HG02973 (cell line): ENCODE results near the gene KIAA0930.
A peak's percentile ranks its signal among the peaks of the same experiment; 100 is the strongest.

Source experiments
- ATAC-seq: cut with Tn5 transposase; IDR thresholded peaks from one replicate; pipeline ENCODE4 v1.9.1; 2021; ENCODE audit warnings: moderate library complexity; ENCODE audit not compliant: unreplicated experiment

The KIAA0930 gene

DNA sequence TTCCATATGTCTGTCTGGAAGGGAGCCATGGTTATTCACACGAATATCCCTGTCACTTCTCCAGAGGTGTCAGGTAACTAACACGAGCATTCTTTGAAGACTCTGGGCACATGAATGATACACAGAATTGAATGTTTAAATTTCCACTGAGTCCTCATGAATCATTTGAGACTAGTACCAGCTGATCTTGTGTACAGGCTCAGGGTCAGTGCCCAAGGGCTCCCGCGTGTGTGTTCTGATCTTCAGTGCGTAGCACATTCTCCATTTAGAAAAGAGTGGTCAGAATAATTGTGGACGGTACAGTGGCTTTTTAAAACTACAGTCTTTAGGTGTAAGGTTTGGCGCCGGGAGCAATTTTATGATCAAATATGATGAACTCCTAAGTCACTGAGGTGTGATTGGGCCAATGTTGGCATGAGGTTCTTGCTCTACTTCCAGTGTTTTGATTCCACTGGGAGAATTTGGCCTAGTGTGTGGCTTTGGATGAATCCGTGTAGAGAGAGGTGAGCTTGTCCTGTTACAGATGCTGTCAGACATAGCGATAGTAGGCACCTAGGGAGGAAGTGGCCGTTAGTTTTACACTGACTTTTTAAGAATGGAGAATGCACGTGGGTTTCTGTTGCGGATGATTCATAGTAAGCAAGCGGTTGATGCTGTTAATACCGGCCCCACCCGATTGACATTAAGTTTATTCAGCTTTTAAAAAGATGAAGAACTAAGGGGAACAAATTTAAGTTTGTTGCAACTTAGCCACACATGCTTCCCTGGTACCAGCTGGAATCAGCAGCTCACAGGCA, 54.8 kb downstream of the KIAA0930 start:
- no peak for ATAC-seq

DNA sequence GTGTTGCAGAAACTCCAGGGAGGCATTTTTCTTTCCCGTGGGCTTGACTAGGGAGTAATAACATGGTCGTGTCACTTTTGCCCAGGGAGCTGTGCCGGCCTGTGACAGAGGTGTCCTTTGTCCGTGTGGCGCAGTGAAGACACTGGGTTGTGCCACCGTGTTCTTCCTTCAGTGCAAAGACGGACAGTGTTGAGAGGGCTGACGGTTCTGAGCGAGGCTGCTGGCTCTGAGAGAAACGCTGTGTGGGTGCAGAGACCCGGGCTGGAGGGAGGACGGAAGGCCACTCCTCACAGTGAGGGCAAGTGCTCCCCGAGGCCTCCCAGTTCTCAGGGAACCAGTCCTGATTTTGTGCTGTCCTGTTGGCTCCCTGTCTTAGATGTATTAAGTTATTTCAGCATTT, 56.7 kb downstream of the KIAA0930 start:
- ATAC-seq: no peak

DNA sequence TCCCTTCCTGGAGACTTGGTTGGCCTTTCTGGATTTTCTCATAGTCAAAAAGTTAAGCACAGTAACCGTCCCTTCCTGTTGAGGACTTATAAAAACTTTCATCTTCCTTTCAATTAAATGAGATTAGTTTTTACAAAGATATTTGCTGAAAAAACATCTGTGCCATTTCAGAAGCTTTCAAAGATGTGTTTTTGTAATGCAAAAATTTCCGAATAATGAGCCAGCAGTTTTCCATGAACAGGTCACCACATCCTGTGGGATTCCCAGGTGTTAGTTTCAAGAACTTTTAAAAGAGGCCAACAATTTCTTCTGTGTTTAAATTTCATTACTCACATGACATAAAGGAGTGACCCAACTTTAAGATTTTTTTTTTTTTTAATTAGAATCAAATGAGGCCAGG, 58.9 kb downstream of the KIAA0930 start:
- no peak for ATAC-seq

- ATAC-seq: no peak
Measured at GRCh38 chr22:45181240-45181639, 59.5 kb downstream of the KIAA0930 start.

DNA sequence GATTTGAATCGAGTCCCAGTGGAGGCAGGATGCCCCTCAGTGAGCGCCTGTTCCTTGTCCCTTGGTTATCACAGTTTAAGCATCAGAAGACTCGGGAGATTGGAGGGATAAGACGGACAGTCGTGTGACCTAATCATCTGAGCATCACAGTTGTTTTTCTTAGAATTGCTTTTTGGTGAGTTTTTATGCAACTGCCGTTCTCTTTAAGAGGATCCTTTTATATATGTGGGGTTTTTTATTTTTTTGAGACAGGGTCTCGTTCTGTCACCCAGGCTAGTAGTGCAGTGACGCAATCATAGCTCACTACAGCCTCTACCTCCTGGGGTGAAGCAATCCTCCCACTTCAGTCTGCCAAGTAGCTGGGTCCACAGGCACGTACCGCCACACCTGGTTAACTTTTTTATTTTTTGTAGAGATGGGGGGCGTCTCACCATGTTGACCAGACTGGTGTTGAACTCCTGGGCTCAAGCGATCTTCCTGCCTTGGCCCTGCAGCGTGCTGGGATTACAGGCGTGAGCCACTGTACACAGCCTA, 60.5 kb downstream of the KIAA0930 start:
- ATAC-seq: no peak

GRCh38 chr22:45179276-45180049, 61.2 kb downstream of the KIAA0930 start:
- ATAC-seq: no peak

- no peak for ATAC-seq
Measured at GRCh38 chr22:45172881-45173585, 67.7 kb downstream of the KIAA0930 start.

DNA sequence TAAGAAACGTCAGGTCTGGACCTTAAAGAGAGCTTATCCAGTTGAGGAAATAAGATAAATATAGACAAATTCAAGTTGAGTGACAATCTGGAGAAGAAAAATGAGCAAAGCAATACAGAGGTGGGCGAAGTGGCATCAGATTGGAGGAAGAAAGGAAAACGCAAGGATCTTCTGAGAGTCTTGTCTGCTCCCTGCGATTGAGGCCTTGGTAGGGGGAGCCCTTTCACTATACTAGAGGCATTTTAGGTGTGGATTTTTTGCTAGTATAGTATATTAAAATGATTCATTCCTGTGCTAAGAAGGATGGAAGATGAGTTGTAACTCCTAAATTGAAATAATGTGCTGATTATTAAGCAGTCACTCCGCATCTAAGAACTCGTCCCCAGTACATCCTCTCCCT, 68.9 kb downstream of the KIAA0930 start:
- ATAC-seq: no peak

DNA sequence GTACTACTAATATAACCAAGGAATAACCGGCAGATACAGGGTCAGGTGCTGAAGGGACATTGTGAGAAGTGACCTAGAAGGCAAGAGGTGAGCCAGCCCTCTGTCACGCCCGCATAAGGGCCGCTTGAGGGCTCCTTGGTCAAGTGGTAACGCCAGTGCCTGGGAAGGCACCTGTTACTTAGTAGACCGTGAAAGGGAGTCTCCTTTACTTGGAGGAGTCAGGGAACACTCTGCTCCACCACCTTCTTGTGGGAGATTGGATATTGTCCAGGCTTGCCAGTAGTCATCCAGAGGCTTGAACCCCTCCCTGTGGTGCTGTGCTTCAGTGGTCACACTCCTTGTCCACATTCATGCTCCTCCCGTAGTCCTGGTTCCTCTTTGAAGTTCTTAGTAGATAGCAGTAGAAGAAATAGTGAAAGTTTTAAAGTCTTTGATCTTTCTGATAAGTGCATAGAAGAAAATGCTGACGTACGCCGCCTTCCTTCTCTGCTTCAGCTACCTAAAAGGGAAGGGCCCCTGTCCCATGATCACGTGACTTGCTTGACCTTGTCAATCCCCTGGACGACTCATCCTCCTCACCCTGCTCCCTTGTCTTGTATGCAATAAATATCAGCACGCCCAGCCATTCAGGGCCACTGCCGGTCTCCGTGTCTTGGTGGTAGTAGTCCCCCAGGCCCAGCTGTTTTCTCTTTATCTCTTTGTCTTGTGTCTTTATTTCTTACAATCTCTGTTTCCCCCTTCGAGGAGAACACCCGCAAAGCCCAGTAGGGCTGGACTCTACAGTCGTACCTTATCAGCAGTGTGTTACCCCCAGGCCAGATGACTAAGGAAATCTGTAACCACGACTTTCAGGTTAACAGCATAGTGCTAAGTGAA, 70.9 kb downstream of the KIAA0930 start:
- ATAC-seq: no peak

GRCh38 chr22:45166932-45167331, 73.8 kb downstream of the KIAA0930 start:
- no peak for ATAC-seq

- peak; percentile 35 for ATAC-seq
Measured at GRCh38 chr22:45164270-45165088, 76.2 kb downstream of the KIAA0930 start.

DNA sequence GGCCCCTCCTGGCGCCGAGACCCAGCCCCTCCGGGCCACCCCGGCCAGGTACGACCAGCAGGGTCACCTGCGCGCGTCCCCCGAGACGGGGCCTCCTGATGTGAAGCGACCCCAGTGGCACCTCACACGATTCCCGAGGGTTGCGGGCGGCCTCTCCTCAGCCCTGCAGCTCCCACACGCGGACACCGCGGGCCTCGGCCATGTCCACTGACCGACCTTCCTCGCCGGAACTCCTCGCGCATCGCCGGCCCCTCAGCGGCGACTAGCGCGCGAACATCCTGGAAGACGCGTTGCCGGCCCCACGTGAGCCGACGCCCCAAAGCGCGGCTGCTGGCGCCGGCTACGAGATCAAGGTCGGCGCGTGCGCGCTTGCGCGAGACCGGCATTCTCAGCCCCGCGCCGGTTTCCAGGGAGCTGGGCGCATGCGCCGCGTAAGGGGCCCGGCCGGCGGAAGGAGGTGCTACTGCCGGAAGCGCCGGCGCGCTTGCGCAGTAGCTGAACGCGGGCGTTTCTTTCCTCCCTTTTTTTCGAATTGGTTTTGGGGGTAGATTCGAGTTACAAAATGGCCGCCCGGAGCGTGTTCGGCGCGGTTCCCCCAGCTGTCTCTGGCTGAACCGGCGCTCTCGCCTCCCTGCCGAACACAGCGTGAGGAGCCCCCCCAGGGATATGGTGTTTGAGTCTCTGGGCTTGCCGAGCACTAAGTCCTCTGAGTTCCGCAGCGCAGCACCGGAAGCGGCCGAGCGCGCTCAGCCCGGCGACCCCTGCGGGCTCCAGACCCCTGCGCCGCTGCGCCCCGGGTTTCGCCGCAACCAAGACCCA, 77.0 kb downstream of the KIAA0930 start, which contains the start of gene NUP50:
Gene NUP50 (plus strand): TSS at position 475 of the 819 bp plus-strand sequence. CDS start 4,253 bp downstream, outside the sequence.
- ATAC-seq: peak; percentile 84

DNA sequence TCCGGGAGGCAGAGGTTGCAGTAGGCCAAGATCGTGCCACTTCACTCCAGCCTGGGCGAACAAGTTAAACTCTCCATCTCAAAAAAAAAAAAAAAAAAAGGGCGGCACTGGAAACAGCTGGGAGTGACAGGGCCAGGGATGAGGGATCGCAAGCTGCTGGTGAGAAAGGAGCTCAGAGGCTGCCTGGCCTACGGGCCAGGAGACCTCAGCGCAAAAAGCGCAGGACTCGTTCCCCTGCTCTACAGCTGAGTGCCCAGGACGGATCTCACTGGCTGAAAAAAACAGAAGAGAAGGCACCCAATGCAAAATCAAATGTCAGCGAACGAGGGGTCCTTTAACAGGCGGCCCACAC, 77.6 kb downstream of the KIAA0930 start:
- ATAC-seq: peak; percentile 2

GRCh38 chr22:45162531-45162930, 78.2 kb downstream of the KIAA0930 start:
- ATAC-seq: no peak

DNA sequence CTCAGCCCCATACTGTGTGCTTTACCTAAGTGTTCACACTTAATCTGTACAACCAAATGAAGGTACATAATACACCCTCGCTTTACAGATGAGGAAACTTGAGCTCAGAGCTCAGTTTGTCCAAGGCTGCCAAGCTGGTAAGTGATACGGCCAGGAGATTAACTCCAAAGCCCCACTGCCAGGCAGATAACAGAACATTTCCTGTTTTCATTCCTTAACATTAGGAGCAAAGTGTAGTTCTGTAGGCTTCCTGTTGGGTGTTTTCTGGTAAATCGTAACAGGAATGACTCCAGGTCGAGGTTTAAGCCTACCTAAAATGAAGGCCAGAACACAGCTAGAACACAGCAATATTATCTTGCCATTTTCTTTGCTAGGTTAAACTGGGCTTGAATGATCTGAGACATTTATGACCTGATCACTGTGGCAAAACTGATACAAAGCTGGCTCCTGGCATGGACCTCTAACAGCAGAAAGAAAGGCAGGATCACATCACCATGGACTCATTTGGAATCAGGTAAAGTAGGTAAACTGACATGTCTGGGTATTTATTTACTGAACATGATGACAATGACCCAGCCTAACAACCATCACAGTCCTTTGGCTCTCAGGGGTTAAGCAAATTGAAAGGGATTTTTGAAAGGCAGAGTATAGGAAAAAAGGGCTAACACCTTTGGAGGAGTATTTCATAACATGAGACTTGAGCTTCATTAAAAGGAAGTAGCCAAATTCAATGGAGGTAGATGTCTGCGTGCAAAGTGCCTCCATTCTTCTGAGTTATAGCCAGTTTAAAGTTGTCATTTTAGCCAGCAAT, 80.8 kb downstream of the KIAA0930 start:
- no peak for ATAC-seq

DNA sequence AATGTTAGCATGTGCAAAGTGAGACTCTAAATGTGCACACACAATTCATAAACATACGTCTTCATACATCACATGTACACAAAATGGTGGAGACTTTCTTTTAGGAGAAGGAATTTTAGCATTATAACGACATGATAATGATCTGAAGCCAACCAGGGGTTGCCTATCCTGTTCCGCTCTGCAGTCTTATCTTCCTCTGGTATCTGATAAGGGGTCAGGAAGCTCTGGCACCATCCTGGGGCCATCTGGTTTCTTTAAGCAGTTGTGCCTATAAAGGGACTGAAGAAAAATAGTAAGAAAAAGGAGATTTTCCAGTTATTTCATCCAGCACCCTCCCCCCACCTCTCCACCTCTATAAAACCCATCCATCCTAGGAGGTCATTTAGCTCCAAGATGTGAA, 82.8 kb downstream of the KIAA0930 start:
- no peak for ATAC-seq

DNA sequence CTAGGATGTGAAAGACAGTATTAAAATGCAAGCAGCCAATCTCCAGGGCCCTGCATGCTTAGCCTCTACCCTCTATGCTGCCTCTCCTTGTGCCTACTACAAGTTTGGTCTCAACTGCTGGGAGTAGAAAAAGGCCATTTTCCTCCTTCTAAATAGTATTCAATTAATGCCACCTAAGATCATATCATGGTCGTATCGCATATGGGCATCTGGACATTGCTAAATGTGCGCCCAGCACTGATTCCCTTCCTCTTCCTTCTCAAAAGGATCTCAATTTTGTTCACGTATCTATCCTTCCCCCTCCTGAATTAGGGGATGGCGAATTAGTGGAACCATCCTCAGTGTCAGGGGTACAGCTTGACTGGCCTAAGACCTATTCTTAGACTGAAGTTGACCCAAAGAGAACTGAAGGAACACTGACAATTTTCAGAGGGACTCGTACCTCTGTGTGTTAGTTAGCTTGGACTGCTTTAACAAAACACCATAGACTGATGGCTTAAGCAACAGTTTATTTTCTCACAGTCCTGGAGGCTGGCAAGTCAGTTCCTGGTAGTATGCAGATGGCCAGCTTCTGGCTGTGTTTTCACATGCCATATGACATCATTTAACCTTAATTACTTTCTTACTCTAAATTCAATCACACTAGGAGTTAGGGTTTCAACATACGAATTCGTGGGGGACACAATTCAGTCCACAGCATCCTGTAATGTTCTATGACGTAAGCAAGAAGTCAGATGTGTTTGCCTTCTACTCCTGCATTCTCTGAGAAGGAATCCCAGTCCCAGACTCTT, 85.4 kb downstream of the KIAA0930 start:
- no peak for ATAC-seq
